SK-N-SH (cell line): ENCODE results near the gene NPAS1.

Experiments used
- CTCF ChIP-seq: fragments of 200-600 bp; sonication (generic); IDR thresholded peaks from 2 replicates; pipeline ENCODE4 v1.6.1; 2017; ENCODE audit warnings: antibody characterized with exemption, mild to moderate bottlenecking, moderate library complexity
- FOXJ3 ChIP-seq: sonication (generic); formaldehyde crosslinking; IDR thresholded peaks from 2 replicates; pipeline ENCODE4 v1.5.1; 2020; ENCODE audit warnings: mild to moderate bottlenecking, missing genetic modification reagents
- GATA2 ChIP-seq: sonication (generic); formaldehyde crosslinking; IDR thresholded peaks from 2 replicates; pipeline ENCODE4 v1.5.0; 2020; ENCODE audit warnings: mild to moderate bottlenecking, missing genetic modification reagents
- JUND ChIP-seq: IDR thresholded peaks from 2 replicates; pipeline ENCODE4 v1.4.0; 2012
- POLR2AphosphoS5 ChIP-seq: IDR thresholded peaks from 2 replicates; pipeline ENCODE4 v1.6.1; 2012; ENCODE audit warnings: low read depth, low read length
- RAD21 ChIP-seq: IDR thresholded peaks from 2 replicates; pipeline ENCODE4 v1.6.1; 2012; ENCODE audit warnings: mild to moderate bottlenecking, low read length
- TEAD4 ChIP-seq: IDR thresholded peaks from 2 replicates; pipeline ENCODE4 v1.4.0; 2012; ENCODE audit warnings: mild to moderate bottlenecking, borderline replicate concordance; ENCODE audit not compliant: insufficient read depth
- ZBTB33 ChIP-seq: IDR thresholded peaks from 2 replicates; pipeline ENCODE4 v1.4.0; 2012; ENCODE audit warnings: low read depth, borderline replicate concordance

GRCh38 chr19:46979126-46980105 is 40.2 kb upstream of the NPAS1 start:
- TF ChIP-seq RAD21 (no peak), FOXJ3 (CRISPR knock-in tag) (no peak), CTCF (no peak), ZBTB33 (no peak), GATA2 (CRISPR knock-in tag) (no peak), JUND (no peak), POLR2AphosphoS5 (no peak), TEAD4 (no peak)
